Transverse colon (tissue), 4 donors: ENCODE data around the gene NFASC.

Experiments
- CTCF ChIP-seq, 5 experiments: fragments of 200-600 bp in 3 of 5; fragments of 450-650 bp in 2 of 5; sonication (generic) in 3 of 5; IDR thresholded peaks; 1 replicate in 2 of 5; 2 replicates in 3 of 5; pipeline ENCODE4 v1.5.1; 2016 to 2017; ENCODE audit warnings: antibody characterized with exemption in 5 of 5, inconsistent platforms in 3 of 5, mild to moderate bottlenecking in 2 of 5, moderate library complexity in 1 of 5
- EP300 ChIP-seq: sonication (generic); formaldehyde crosslinking; IDR thresholded peaks from one replicate; pipeline ENCODE4 v1.6.1; 2017; ENCODE audit warnings: antibody characterized with exemption, low read depth
- POLR2A ChIP-seq: fragments of 450-650 bp; IDR thresholded peaks from one replicate; pipeline ENCODE4 v1.6.1; 2016; ENCODE audit warnings: antibody characterized with exemption, mild to moderate bottlenecking, moderate library complexity
- POLR2AphosphoS5 ChIP-seq, 3 donors: sonication (generic); formaldehyde crosslinking; IDR thresholded peaks; one replicate each; pipeline ENCODE4 v1.6.1; 2016; ENCODE audit warnings: antibody characterized with exemption in 3 of 3

- TF ChIP-seq POLR2AphosphoS5 (IDR thresholded peaks at IDR 0.05) (no peak), CTCF (IDR thresholded peaks at IDR 0.05) (no peak), POLR2A (no peak), EP300 (no peak)
These were observed 144.6 kb downstream of the NFASC start for GRCh38 chr1:205015241-205015640.
